A673 (cell line): Measurements from ENCODE around the gene CAMKK1. TPM values are rescaled to one million over a fixed set of nuclear protein-coding genes. Genes with fewer than 3 reads are reported as not detected.

Experiments used
- BruUV-seq: library from RNA; stranded (reverse); fragments of 400-500 nt; replicated peaks from 2 replicates; lab custom pipeline; 2021; lab: Mats Ljungman, UMichigan
- CTCF ChIA-PET: fragments of 300-600 bp; sonication (Branson Sonifier 250); formaldehyde crosslinking; loops from one replicate; lab custom pipeline; 2022; ENCODE audit warnings: antibody characterized with exemption; lab: Charles Lee
- POLR2A ChIA-PET: fragments of 300-600 bp; sonication (Branson Sonifier 250); formaldehyde crosslinking; loops from one replicate; lab custom pipeline; 2022; ENCODE audit warnings: antibody characterized with exemption; ENCODE audit not compliant: low non-redundant PET; lab: Charles Lee
- DNase-seq: peaks from one replicate; pipeline ENCODE4 v3.0.0-alpha.2; 2015; ENCODE audit warnings: low spot score
- H3K27ac ChIP-seq: fragments of 200-600 bp; sonication (generic); 2 replicates; pipeline ENCODE4 v1.5.1; 2016; ENCODE audit warnings: mixed run types, low read depth, mild to moderate bottlenecking, mixed read lengths, antibody characterized with exemption, low read length; ENCODE audit not compliant: poor library complexity, severe bottlenecking
- H3K27me3 ChIP-seq: fragments of 200-600 bp; sonication (generic); replicated peaks from 2 replicates; pipeline ENCODE4 v1.6.1; 2017; ENCODE audit warnings: mixed run types, low read depth, mild to moderate bottlenecking, mixed read lengths, antibody characterized with exemption, low read length; ENCODE audit not compliant: insufficient read depth, poor library complexity
- H3K36me3 ChIP-seq: fragments of 200-600 bp; sonication (generic); 2 replicates; pipeline ENCODE4 v1.6.1; 2016; ENCODE audit warnings: mixed run types, mild to moderate bottlenecking, mixed read lengths, antibody characterized with exemption, low read length; ENCODE audit not compliant: insufficient read depth, poor library complexity, severe bottlenecking
- H3K4me1 ChIP-seq: fragments of 200-600 bp; sonication (generic); 2 replicates; pipeline ENCODE4 v1.6.1; 2017; ENCODE audit warnings: mixed run types, mild to moderate bottlenecking, mixed read lengths, antibody characterized with exemption, low read length; ENCODE audit not compliant: insufficient read depth, poor library complexity, severe bottlenecking
- H3K4me3 ChIP-seq: fragments of 200-600 bp; sonication (generic); 2 replicates; pipeline ENCODE4 v1.5.1; 2016; ENCODE audit warnings: low read depth, mixed run types, mild to moderate bottlenecking, mixed read lengths, low read length; ENCODE audit not compliant: poor library complexity, severe bottlenecking
- H3K9me3 ChIP-seq: fragments of 200-600 bp; sonication (generic); 2 replicates; pipeline ENCODE4 v1.6.1; 2016; ENCODE audit warnings: mixed run types, low read depth, mild to moderate bottlenecking, mixed read lengths, antibody characterized with exemption, low read length; ENCODE audit not compliant: poor library complexity, severe bottlenecking
- CTCF ChIP-seq: fragments of 300-800, 200-600 bp; sonication (generic); conservative IDR thresholded peaks from 2 replicates; pipeline ENCODE4 v1.5.1; 2017; ENCODE audit warnings: low read depth, mild to moderate bottlenecking, antibody characterized with exemption, low read length, moderate library complexity, mixed read lengths
- EZH2 ChIP-seq: fragments of 200-600 bp; sonication (generic); IDR thresholded peaks from 2 replicates; pipeline ENCODE4 v1.6.1; 2017; ENCODE audit warnings: borderline replicate concordance, low read depth, mild to moderate bottlenecking, mixed read lengths, antibody characterized with exemption, low read length; ENCODE audit not compliant: poor library complexity, severe bottlenecking
- intact Hi-C: fragments of 100-400 bp; cut with micrococcal nuclease; formaldehyde crosslinking; loops from one replicate; pipeline ENCODE4 v1.10.0; 2022; ENCODE audit not compliant: unreplicated experiment
- total RNA-seq: library from RNA; stranded (reverse); gene quantifications from 2 replicates; pipeline ENCODE4 v1.2.3, GENCODE V29; 2021

Gene CAMKK1
- total RNA-seq, 1 experiment from 2014 or later, result 6.1 TPM

GRCh38 chr17:3915581-3915994 lies 22.7 kb upstream of the CAMKK1 start:
- Histone ChIP-seq H3K27ac (no peak overlapping the region), H3K4me3 (no peak overlapping the region), H3K36me3 (no peaks in the 10 kb centered on the region), H3K4me1 (peaks cover 9% of the 10 kb centered on the region), H3K27me3 (no peaks in the 10 kb centered on the region), H3K9me3 (no peaks in the 10 kb centered on the region)
- no TSS peak for BruUV-seq
- TF ChIP-seq EZH2 (no peak), CTCF (no peak)
- CTCF ChIA-PET, result no interaction called here
- DNase-seq, result no peak
- intact Hi-C loops, result loop anchor here (10.0 kb wide), 3 partner anchors 159 to 499 kb away; no protein-coding TSS in a partner anchor
- POLR2A ChIA-PET, result no interaction called here

- no peak overlapping the region for H3K27ac ChIP-seq
- intact Hi-C loops, result loop anchor here (10.0 kb wide), 3 partner anchors 161 to 501 kb away; no protein-coding TSS in a partner anchor
- H3K9me3 ChIP-seq, result no peaks in the 10 kb centered on the region
- no peaks in the 10 kb centered on the region for H3K27me3 ChIP-seq
- H3K4me3 ChIP-seq, result no peak overlapping the region
- BruUV-seq, result no TSS peak
- POLR2A ChIA-PET, result no interaction called here
- H3K36me3 ChIP-seq, result no peaks in the 10 kb centered on the region
- H3K4me1 ChIP-seq, result peaks cover 9% of the 10 kb centered on the region
- DNase-seq, result no peak
- TF ChIP-seq EZH2 (no peak), CTCF (no peak)
- CTCF ChIA-PET, result interaction anchor here (0.5 to 1.2 kb wide), 8 partner anchors 9 to 507 kb away, joined by 3 to 8 read pairs (median 4); partner anchors contain the start of genes CTNS and SHPK
These were observed 21.4 kb upstream of the CAMKK1 start for GRCh38 chr17:3914312-3914670.

- BruUV-seq, result no TSS peak
- POLR2A ChIA-PET, result no interaction called here
- CTCF ChIA-PET, result interaction anchor here (0.5 to 1.2 kb wide), 9 partner anchors 8 to 1166 kb away, joined by 3 to 8 read pairs (median 3); partner anchors contain the start of genes CTNS and SHPK
These were observed 20.9 kb upstream of the CAMKK1 start for GRCh38 chr17:3913531-3914311.

More at GRCh38 chr17:3913531-3914311, 20.9 kb upstream of the CAMKK1 start:
- H3K4me3 ChIP-seq, result no peak overlapping the region
- H3K36me3 ChIP-seq, result no peaks in the 10 kb centered on the region
- peak; percentile 74 for DNase-seq
- H3K27ac ChIP-seq, result no peak overlapping the region
- intact Hi-C loops, result loop anchor here (2.0 to 10.0 kb wide), 4 partner anchors 91 to 501 kb away; no protein-coding TSS in a partner anchor
- no peak for TF ChIP-seq EZH2
- peak; percentile 97 for TF ChIP-seq CTCF
- H3K27me3 ChIP-seq, result no peaks in the 10 kb centered on the region
- H3K4me1 ChIP-seq, result peaks cover 9% of the 10 kb centered on the region
- H3K9me3 ChIP-seq, result no peaks in the 10 kb centered on the region
